ENCODE data around the gene SCYGR2. TPM values are rescaled to one million over a fixed set of nuclear protein-coding genes. Genes with fewer than 3 reads are reported as not detected.

SCYGR2 gene
- total RNA-seq, 1 experiment from 2014 or later: not detected

DNA sequence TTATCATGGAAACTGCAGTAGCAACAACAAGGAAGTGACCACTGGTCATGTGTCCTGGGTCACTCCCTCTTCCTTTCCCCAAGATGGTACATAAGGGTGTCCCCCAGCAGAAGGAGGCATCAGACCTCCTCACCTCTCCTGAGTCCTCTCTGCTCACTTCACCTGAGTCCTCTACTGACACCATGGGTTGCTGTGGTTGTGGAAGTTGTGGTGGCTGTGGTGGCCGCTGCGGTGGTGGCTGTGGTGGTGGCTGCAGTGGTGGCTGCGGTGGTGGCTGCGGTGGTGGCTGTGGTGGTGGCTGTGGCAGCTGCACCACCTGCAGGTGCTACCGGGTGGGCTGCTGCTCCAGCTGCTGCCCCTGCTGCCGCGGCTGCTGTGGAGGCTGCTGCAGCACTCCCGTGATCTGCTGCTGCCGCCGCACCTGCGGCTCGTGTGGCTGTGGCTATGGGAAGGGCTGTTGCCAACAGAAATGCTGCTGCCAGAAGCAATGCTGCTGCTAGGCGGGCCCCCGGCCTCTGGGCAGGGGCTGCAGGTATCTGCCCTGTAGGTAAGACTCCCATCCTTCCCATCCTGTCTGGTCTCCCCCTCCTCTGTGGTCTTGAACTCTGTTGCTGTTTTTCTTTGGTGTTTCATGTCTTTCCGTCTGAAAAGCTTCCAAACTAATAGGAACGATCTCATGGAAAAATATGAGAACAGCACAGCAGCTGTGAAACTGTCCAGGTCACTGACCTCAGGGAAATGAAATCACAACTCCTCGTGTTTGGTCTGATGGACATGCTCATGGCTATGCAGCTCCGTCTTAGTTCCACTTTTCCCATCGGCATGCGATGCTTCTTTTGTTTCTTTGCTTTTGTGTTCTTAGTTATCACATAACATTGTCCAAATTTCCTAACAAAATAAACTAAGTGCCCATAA, 18.9 kb downstream of the SCYGR2 start, which contains the start of gene SCYGR4:
TSS of gene SCYGR4 (plus strand) at position 183 of the 915 bp plus-strand sequence. CDS start at position 183, 0 bp downstream.
- no peak within 1 kb of the TSS for H3K27ac ChIP-seq (ENCODE audit: low read length)
- no peak within 1 kb of the TSS for H3K4me3 ChIP-seq (ENCODE audit: low read depth in 2 of 2, low read length in 2 of 2)
- H3K27me3 ChIP-seq (ENCODE audit: control insufficient read depth, insufficient read depth, low read length): no peaks in the 10 kb centered on the region
- ChIA-PET CTCF (no interaction called here), POLR2A (no interaction called here)
- no peaks in the 10 kb centered on the region for H3K9me3 ChIP-seq (ENCODE audit: control insufficient read depth, insufficient read depth, low read depth, low read length)
- H3K36me3 ChIP-seq (ENCODE audit: control insufficient read depth, insufficient read depth, low read length): no peaks in the 10 kb centered on the region
- intact Hi-C loops (cut with micrococcal nuclease; ENCODE audit: unreplicated experiment): no loop called here
- no peak for ATAC-seq
- TF ChIP-seq SIN3A (IDR thresholded peaks at IDR 0.05; ENCODE audit: borderline replicate concordance, insufficient read depth, low read depth, low read length) (no peak), POLR2AphosphoS5 (IDR thresholded peaks at IDR 0.05; ENCODE audit: low read depth, low read length) (no peak), TCF7L2 (IDR thresholded peaks at IDR 0.05; ENCODE audit: low read depth, low read length) (no peak), CTCF (IDR thresholded peaks at IDR 0.05) (no peak)
- TF ChIP-seq, protein P1, sequence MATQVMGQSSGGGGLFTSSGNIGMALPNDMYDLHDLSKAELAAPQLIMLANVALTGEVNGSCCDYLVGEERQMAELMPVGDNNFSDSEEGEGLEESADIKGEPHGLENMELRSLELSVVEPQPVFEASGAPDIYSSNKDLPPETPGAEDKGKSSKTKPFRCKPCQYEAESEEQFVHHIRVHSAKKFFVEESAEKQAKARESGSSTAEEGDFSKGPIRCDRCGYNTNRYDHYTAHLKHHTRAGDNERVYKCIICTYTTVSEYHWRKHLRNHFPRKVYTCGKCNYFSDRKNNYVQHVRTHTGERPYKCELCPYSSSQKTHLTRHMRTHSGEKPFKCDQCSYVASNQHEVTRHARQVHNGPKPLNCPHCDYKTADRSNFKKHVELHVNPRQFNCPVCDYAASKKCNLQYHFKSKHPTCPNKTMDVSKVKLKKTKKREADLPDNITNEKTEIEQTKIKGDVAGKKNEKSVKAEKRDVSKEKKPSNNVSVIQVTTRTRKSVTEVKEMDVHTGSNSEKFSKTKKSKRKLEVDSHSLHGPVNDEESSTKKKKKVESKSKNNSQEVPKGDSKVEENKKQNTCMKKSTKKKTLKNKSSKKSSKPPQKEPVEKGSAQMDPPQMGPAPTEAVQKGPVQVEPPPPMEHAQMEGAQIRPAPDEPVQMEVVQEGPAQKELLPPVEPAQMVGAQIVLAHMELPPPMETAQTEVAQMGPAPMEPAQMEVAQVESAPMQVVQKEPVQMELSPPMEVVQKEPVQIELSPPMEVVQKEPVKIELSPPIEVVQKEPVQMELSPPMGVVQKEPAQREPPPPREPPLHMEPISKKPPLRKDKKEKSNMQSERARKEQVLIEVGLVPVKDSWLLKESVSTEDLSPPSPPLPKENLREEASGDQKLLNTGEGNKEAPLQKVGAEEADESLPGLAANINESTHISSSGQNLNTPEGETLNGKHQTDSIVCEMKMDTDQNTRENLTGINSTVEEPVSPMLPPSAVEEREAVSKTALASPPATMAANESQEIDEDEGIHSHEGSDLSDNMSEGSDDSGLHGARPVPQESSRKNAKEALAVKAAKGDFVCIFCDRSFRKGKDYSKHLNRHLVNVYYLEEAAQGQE (IDR thresholded peaks at IDR 0.05; ENCODE audit: insufficient read depth in 1 of 2, low read depth in 2 of 2, low read length in 1 of 2): no peak
- DNase-seq (ENCODE audit: low read depth, low spot score): no peak
- BruUV-seq (replicated peaks): no TSS peak
- in situ Hi-C loops (cut with HindIII; ENCODE audit: low pct_unique_long_range_greater_than_20kb, low sequenced_read_pairs): no loop called here
- H3K4me1 ChIP-seq (ENCODE audit: control insufficient read depth, insufficient read depth, low read length): no peaks in the 10 kb centered on the region

DNA sequence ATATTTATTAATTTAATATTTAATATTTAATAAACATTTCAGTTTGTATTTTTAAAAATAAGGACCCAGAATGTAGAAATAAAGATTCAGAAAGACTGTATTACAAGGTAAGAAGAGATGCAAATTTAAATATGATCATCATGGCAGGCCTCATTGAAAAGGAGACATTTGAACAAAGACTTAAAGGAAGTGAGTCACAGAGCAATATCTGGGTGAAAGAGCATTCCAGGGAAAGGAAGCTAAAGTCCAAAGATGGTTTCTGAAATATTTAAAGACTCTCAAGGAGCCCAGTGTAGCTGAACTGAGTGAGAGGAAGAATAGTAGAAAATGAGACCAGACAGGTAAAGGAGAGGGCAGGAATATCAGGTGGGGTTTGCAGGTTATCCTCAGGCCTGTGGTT, 24.5 kb downstream of the SCYGR2 start:
- Histone ChIP-seq H3K36me3 (ENCODE audit: control insufficient read depth, insufficient read depth, low read length) (no peaks in the 10 kb centered on the region), H3K9me3 (ENCODE audit: control insufficient read depth, insufficient read depth, low read depth, low read length) (no peaks in the 10 kb centered on the region), H3K27ac (ENCODE audit: low read length) (no peak overlapping the region), H3K4me3 (ENCODE audit: low read depth in 2 of 2, low read length in 2 of 2) (no peak overlapping the region), H3K27me3 (ENCODE audit: control insufficient read depth, insufficient read depth, low read length) (0 out of 2 replicates have a peak, but pooled peaks cover 2% of the 10 kb centered on the region), H3K4me1 (ENCODE audit: control insufficient read depth, insufficient read depth, low read length) (no peaks in the 10 kb centered on the region)
- ATAC-seq: no peak
- ChIA-PET CTCF (no interaction called here), POLR2A (no interaction called here)
- TF ChIP-seq TCF7L2 (IDR thresholded peaks at IDR 0.05; ENCODE audit: low read depth, low read length): no peak
- no peak for TF ChIP-seq POLR2AphosphoS5 (IDR thresholded peaks at IDR 0.05; ENCODE audit: low read depth, low read length)
- TF ChIP-seq SIN3A (IDR thresholded peaks at IDR 0.05; ENCODE audit: borderline replicate concordance, insufficient read depth, low read depth, low read length): no peak
- no peak for TF ChIP-seq CTCF (IDR thresholded peaks at IDR 0.05)
- TF ChIP-seq, protein P1 (IDR thresholded peaks at IDR 0.05; ENCODE audit: insufficient read depth in 1 of 2, low read depth in 2 of 2, low read length in 1 of 2): no peak
- intact Hi-C loops (cut with micrococcal nuclease; ENCODE audit: unreplicated experiment): no loop called here
- no TSS peak for BruUV-seq (replicated peaks)
- in situ Hi-C loops (cut with HindIII; ENCODE audit: low pct_unique_long_range_greater_than_20kb, low sequenced_read_pairs): no loop called here
- no peak for DNase-seq (ENCODE audit: low read depth, low spot score)
